HEK293 (cell line): ENCODE data around the gene GIT1.
A peak's percentile ranks its signal among the peaks of the same experiment; 100 is the strongest.

ENCODE experiments used
- ATF2 ChIP-seq: fragments of 450-650 bp; formaldehyde crosslinking; IDR thresholded peaks from 2 replicates; pipeline ENCODE4 v1.5.1; 2016; ENCODE audit warnings: missing biosample characterization, missing genetic modification characterization, low read depth
- GLIS1 ChIP-seq: fragments of 450-650 bp; formaldehyde crosslinking; IDR thresholded peaks from 2 replicates; pipeline ENCODE4 v1.5.1; 2016; ENCODE audit warnings: missing biosample characterization, missing genetic modification characterization
- MEIS1 ChIP-seq: sonication (generic); formaldehyde crosslinking; IDR thresholded peaks from 2 replicates; pipeline ENCODE4 v1.8.1; 2022; ENCODE audit warnings: missing genetic modification reagents, mild to moderate bottlenecking, borderline replicate concordance
- ZBTB44 ChIP-seq: fragments of 450-650 bp; IDR thresholded peaks from 2 replicates; pipeline ENCODE4 v1.5.1; 2018; ENCODE audit warnings: missing biosample characterization, mild to moderate bottlenecking, missing genetic modification characterization
- ZFHX2 ChIP-seq: fragments of 450-650 bp; formaldehyde crosslinking; conservative IDR thresholded peaks from 2 replicates; pipeline ENCODE4 v1.5.1; 2016; ENCODE audit warnings: missing biosample characterization, missing genetic modification characterization
- ZIC2 ChIP-seq: fragments of 450-650 bp; formaldehyde crosslinking; IDR thresholded peaks from 2 replicates; pipeline ENCODE4 v1.5.1; 2016; ENCODE audit warnings: missing biosample characterization, missing genetic modification characterization
- ZNF10 ChIP-seq: fragments of 450-650 bp; formaldehyde crosslinking; IDR thresholded peaks from 2 replicates; pipeline ENCODE4 v1.5.1; 2017; ENCODE audit warnings: missing biosample characterization, missing genetic modification characterization
- ZNF133 ChIP-seq: fragments of 450-650 bp; formaldehyde crosslinking; IDR thresholded peaks from 2 replicates; pipeline ENCODE4 v1.5.1; 2016; ENCODE audit warnings: missing biosample characterization, missing genetic modification characterization
- ZNF146 ChIP-seq: fragments of 450-650 bp; formaldehyde crosslinking; IDR thresholded peaks from 2 replicates; pipeline ENCODE4 v1.5.1; 2016; ENCODE audit warnings: missing biosample characterization, missing genetic modification characterization
- ZNF175 ChIP-seq: fragments of 450-650 bp; formaldehyde crosslinking; IDR thresholded peaks from 2 replicates; pipeline ENCODE4 v1.5.1; 2016; ENCODE audit warnings: missing biosample characterization, missing genetic modification characterization
- ZNF26 ChIP-seq: fragments of 450-650 bp; formaldehyde crosslinking; IDR thresholded peaks from 2 replicates; pipeline ENCODE4 v1.5.1; 2016; ENCODE audit warnings: missing biosample characterization, missing genetic modification characterization
- ZNF292 ChIP-seq: fragments of 450-650 bp; formaldehyde crosslinking; IDR thresholded peaks from 2 replicates; pipeline ENCODE4 v1.5.1; 2016; ENCODE audit warnings: low read depth, missing biosample characterization, missing genetic modification characterization, borderline replicate concordance
- ZNF350 ChIP-seq: fragments of 450-650 bp; formaldehyde crosslinking; IDR thresholded peaks from 2 replicates; pipeline ENCODE4 v1.5.0; 2017; ENCODE audit warnings: missing biosample characterization, mild to moderate bottlenecking, missing genetic modification characterization
- ZNF366 ChIP-seq: fragments of 450-650 bp; formaldehyde crosslinking; conservative IDR thresholded peaks from 2 replicates; pipeline ENCODE4 v1.5.1; 2016; ENCODE audit warnings: missing biosample characterization, missing genetic modification characterization
- ZNF391 ChIP-seq: fragments of 450-650 bp; formaldehyde crosslinking; IDR thresholded peaks from 2 replicates; pipeline ENCODE4 v1.5.1; 2016; ENCODE audit warnings: low read depth, missing biosample characterization, missing genetic modification characterization, borderline replicate concordance
- ZNF394 ChIP-seq: fragments of 450-650 bp; formaldehyde crosslinking; IDR thresholded peaks from 2 replicates; pipeline ENCODE4 v1.5.1; 2016; ENCODE audit warnings: missing biosample characterization, missing genetic modification characterization, mild to moderate bottlenecking, moderate library complexity, borderline replicate concordance
- ZNF398 ChIP-seq: fragments of 450-650 bp; formaldehyde crosslinking; IDR thresholded peaks from 2 replicates; pipeline ENCODE4 v1.5.1; 2017; ENCODE audit warnings: missing biosample characterization, missing genetic modification characterization
- ZNF423 ChIP-seq: fragments of 450-650 bp; formaldehyde crosslinking; IDR thresholded peaks from 2 replicates; pipeline ENCODE4 v1.5.1; 2016; ENCODE audit warnings: missing biosample characterization, missing genetic modification characterization
- ZNF449 ChIP-seq: fragments of 450-650 bp; formaldehyde crosslinking; IDR thresholded peaks from 2 replicates; pipeline ENCODE4 v1.5.1; 2017; ENCODE audit warnings: missing biosample characterization, mild to moderate bottlenecking, missing genetic modification characterization, moderate library complexity
- ZNF488 ChIP-seq: fragments of 450-650 bp; formaldehyde crosslinking; IDR thresholded peaks from 2 replicates; pipeline ENCODE4 v1.5.1; 2016; ENCODE audit warnings: missing biosample characterization, missing genetic modification characterization
- ZNF623 ChIP-seq: fragments of 450-650 bp; formaldehyde crosslinking; IDR thresholded peaks from 2 replicates; pipeline ENCODE4 v1.5.1; 2016; ENCODE audit warnings: missing biosample characterization, missing genetic modification characterization
- ZNF639 ChIP-seq: fragments of 450-650 bp; formaldehyde crosslinking; IDR thresholded peaks from 2 replicates; pipeline ENCODE4 v1.5.1; 2016; ENCODE audit warnings: missing biosample characterization, missing genetic modification characterization
- ZNF645 ChIP-seq: fragments of 450-650 bp; formaldehyde crosslinking; IDR thresholded peaks from 2 replicates; pipeline ENCODE4; 2016; ENCODE audit warnings: missing biosample characterization, missing genetic modification characterization
- ZNF76 ChIP-seq: fragments of 450-650 bp; formaldehyde crosslinking; IDR thresholded peaks from 2 replicates; pipeline ENCODE4; 2016; ENCODE audit warnings: low read depth, missing biosample characterization, missing genetic modification characterization, borderline replicate concordance

GIT1 gene

GRCh38 chr17:29567554-29568330 is 21.7 kb downstream of the GIT1 start (continued):
- peak; percentile 90 for TF ChIP-seq ZNF398 (tag by site-specific recombination)
- 0 out of 2 replicates have a peak, but pooled peaks have one; percentile 26 for TF ChIP-seq ZNF391
- no peak for TF ChIP-seq ZNF10
- no peak for TF ChIP-seq ZNF133 (tag by site-specific recombination)
- peak; percentile 85 for TF ChIP-seq GLIS1 (tag by site-specific recombination)
- no peak for TF ChIP-seq ZNF394 (tag by site-specific recombination)
- TF ChIP-seq ZFHX2: 0 out of 2 replicates have a peak, but pooled peaks have one; percentile 2
- TF ChIP-seq ZNF645: no peak
- TF ChIP-seq ZNF423 (tag by site-specific recombination): peak; percentile 63
- TF ChIP-seq ZNF76 (tag by site-specific recombination): peak; percentile 22; the same call in 1 of the 2 replicates
- no peak for TF ChIP-seq ZNF623 (tag by site-specific recombination)
- TF ChIP-seq ZBTB44 (tag by site-specific recombination): no peak
- TF ChIP-seq ZNF488: no peak
- TF ChIP-seq ZNF350 (tag by site-specific recombination): no peak
- TF ChIP-seq ZNF366 (tag by site-specific recombination): peak; percentile 52; the same call in 1 of the 2 replicates
- TF ChIP-seq ZNF175 (tag by site-specific recombination): no peak
- TF ChIP-seq ZNF292 (tag by site-specific recombination): no peak
- TF ChIP-seq MEIS1 (CRISPR knock-in tag): no peak
- TF ChIP-seq ZNF26 (tag by site-specific recombination): no peak
- TF ChIP-seq ZNF639 (tag by site-specific recombination): no peak
- no peak for TF ChIP-seq ZNF146 (tag by site-specific recombination)
- TF ChIP-seq ZIC2 (tag by site-specific recombination): peak; percentile 90
- no peak for TF ChIP-seq ZNF449 (tag by site-specific recombination)
- TF ChIP-seq ATF2 (tag by site-specific recombination): no peak
